HG02610 (cell line): ENCODE results near the gene PDE1C.
"Not testable (repeated sequence)": the region's sequence is repeated elsewhere in the genome, so short reads cannot be mapped to it uniquely, and the experiment has no call there.

ENCODE experiments used
- ATAC-seq: cut with Tn5 transposase; IDR thresholded peaks from one replicate; pipeline ENCODE4 v1.9.1; 2021; ENCODE audit warnings: mild to moderate bottlenecking, moderate library complexity; ENCODE audit not compliant: unreplicated experiment

PDE1C gene

DNA sequence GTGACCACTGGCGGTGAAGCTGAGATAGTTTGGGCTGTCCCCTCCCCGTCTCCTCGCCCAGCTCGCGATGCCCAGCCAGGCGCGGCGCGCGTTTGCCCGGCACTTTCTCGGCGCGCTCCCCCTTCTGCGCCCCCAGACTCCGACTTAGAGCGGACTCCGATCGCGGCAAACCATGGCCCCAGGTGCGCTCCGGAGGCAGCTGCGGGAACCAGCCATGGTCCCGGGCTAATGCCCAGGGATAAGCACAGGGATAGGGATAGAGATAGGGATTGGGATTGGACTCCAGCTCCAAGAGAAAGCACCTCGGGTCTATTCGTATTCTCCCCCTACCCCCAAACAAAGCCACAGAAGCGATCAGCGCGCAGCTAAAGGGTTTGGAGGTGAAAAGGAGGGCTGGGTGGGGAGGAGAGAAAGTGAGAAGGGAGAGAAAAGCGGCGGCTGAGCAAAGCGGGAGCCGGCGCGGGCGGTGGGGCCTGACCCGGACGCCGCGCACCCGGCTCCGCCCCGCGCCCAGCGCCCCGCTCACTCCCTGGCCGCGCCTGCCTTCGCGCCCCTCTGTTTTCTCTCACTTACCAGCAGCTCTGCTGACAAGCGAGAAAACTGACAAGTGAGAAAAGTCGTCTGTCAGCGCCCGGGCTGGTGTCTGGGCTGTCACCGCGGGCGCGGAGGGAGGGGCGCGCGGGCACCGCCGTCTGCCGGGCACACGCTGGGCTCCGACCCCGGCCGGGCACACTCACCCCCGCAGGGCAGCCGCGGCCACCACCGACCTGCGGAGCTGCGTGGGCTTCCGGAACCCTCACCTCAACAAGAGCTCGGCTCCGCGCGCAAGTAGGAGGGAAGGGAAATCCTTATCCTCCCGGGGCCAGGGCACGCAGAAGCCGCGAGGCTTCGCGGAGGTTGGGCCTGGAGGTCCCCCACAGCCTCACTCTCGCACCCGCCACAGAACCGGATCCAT lies at the start of gene PDE1C:
Gene PDE1C, minus strand, starts transcription at position 2 of the 955 bp plus-strand sequence.
- no peak for ATAC-seq

GRCh38 chr7:32119790-32120196 lies 49.6 kb upstream of the PDE1C start:
- no peak for ATAC-seq

- no peak for ATAC-seq
Observed at GRCh38 chr7:32117837-32118236, 47.6 kb upstream of the PDE1C start.

DNA sequence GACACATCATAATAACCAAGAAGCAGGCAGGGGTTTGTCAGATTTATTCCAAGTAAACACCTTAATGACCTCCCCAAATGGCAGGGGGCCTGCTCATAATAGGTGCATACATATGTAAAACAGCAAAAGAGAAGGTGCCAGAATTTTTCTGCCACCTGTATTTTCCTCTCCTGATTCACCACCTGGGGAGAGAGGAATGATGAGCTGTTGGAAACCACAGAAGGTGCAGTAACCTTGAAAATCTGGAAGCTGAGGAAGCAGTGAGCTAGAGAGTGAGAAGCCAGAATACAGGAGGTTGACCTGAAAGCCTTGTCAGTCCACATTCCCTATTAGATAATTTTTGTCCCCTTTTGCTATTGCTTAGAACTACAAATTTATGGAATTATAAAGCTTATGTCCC lies 46.2 kb upstream of the PDE1C start:
- ATAC-seq: no peak

DNA sequence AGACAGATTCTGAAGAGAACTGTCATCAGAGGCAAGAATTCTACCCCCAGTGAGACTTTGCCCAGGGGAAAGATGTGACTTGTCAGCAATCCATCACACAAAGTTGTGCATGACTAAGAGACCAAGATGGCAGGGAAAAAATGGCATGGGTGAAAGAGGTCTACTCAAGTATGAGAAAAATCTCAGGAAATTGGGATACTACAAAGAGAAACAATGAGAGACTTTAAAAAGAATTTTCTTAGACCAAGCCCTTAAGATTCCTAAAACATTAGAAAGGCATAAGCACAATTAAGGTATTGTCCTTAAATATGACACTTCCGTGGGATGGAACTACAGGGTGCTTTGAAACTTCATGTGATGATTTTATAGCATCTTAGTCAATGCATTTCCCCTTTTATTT lies 45.6 kb upstream of the PDE1C start:
- ATAC-seq: no peak

- no peak for ATAC-seq
Observed at GRCh38 chr7:32108651-32109050, 38.4 kb upstream of the PDE1C start.

DNA sequence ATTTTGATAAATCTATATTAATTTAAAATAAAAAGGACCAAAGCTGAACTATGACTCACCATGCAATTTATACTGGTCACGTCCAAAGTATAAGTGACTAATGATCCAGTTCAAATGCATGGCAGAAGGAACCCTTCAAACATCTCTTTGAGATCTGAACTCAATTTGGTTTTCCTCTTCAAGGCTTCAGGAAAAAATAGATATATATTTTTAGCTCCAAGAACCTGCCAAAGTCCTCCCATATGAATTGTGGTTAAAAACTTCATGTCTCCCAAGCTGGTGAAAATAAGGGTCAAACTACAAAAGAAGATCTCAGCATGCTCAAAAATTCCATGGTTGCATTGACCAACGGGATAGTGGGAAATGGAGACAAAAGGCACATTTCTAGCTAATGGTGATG lies 34.6 kb upstream of the PDE1C start:
- no peak for ATAC-seq

DNA sequence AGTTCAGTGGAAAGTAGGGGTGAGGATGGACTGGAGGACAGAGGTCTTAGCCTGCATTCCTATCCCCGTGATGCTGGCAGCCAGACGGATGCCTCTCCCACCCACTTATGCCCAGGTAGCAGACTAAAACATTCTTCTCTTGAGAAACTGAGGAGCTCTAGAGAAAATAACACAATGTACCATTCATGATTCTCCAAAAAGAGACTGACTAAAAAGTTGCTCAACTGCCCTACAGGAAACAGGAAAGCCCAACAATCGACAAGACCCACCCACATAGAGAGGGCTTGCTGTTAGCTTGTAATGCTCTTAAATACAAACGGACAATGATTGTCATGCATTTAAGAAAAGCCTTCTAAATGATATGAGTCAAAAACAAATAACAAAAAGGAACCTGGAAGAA lies 33.2 kb upstream of the PDE1C start:
- no peak for ATAC-seq

DNA sequence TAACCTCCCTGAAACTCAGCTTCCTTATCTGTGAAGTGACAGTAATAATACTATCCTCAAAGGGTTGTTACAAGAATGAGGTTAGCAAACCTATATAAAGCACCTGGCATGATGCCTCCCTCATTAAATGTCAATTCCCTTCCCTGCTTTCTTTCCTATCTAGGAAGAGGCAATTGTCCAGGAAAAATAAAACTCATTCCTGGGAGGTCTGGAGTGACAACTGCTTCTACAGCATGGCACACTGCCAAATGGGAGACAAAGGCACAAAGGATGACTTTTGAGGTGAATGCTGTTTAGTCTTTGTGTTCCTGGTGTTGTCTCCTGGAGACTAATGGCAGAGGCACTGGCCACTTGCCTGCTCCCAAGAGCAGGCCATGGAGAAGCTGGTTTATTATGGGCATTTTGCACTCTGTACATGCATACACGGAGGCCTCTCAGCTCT lies 32.2 kb upstream of the PDE1C start:
- ATAC-seq: no peak

DNA sequence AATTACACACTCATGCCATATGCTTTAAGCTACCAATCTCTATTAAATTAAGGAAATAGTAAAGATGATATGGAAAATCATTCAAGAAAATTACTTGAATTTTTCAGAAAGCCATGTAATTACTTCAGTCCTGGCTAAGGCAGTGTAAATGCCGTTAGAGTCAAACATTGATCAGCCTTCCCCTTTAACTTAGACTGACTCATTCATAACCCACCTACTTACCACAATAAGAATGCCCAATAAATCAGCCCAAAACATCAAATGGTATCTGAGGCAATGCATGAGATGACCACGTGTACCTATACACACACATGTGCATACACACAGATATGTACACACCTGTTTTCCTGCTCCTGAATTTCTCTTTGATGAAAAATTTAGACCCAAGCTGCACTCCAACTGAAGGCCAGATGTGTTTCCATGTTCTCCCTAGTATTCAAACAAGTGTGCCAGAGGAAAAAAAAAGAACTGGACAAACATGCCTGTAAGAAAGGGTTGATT lies 30.2 kb upstream of the PDE1C start:
- no peak for ATAC-seq

GRCh38 chr7:32094516-32094915 lies 24.3 kb upstream of the PDE1C start:
- ATAC-seq: no peak

- ATAC-seq: no peak
Observed at GRCh38 chr7:32093415-32094408, 23.5 kb upstream of the PDE1C start.

DNA sequence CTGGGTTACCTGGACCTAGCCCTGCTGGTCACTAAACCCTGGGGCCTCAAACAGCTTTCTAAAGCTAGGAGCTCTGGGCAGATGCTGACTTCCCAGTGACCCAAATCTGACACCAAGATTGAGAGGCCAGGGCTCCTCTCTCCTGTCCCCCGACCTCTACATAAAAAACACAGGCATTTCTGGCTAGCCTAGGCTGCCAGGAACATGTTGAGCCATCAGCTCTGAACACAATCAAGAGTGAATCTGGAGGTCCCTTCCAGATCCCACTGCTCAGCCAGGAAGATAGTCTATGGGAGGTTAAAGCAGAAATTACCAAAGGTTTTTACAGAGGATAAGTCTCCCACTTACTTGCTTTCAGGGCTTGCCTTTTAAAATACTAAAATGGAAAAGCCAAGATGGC lies 22.1 kb upstream of the PDE1C start:
- no peak for ATAC-seq

DNA sequence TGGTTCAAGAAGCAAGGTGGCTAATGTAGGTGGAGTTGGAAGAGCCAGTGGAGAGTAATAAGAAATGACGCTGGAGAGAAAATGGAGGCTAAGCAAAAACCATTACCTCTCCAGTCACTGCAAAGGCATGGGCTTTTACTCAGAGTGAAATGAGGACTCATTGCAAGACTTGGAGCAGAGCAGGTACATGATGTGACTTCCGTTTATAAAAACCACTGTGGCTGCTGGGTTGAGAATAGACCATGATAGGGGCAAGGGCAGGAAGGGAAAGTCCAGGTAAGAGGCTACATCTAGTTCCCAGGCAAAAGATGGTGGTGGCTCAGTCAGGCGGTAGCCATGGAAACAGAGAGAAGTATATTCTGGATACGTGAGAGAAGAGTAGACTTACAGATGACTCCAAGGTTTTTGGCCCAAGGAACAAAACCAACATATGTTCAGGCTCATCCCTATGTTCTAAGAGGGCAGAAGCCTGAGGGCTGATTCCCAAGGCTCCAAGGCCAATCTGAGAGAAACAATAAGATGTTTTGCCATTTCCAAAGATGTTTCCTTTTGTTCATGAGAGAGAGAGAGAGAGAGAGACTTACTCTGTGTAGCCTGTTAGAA lies 21.5 kb upstream of the PDE1C start:
- no peak for ATAC-seq

DNA sequence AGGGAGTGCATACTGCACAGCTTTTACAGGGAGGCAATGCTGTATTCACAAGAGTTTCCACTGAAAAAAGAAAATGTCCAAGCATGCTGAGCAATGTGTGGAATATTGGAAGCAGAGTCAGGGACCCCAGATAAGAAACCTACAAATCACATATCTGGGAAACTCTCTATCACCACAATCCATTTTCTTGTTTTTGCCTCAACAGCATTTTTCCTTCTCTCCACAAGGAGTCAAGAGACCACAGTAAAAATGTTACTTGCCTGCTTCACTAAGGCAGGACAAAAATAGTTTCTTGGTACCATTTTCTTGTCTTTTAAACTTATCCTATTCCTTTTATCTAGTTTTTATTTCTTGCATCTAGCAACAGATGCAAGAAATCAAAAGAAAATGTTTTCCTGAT lies 19.5 kb upstream of the PDE1C start:
- no peak for ATAC-seq

GRCh38 chr7:32089256-32089655 lies 19.0 kb upstream of the PDE1C start:
- no peak for ATAC-seq

DNA sequence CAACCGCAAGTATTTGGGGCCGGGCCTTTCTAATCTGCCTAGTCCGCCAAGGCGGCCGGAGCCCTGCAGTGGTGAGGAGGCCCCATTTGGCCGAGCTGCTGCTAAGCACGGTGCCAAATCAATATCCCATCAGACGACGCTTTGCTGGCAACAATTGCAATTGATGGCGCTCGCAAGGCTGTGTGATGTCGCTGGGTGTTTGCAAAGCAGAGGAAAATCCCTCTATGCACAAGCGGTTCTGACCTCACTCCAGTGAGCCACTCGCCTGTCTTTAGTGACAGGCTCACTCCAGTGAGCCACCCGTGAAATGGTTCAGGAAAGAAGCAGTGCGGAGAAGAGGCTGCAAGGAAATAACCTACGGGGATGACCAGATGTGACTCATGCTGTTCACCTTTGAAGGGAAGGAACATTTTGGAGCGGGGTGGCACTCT lies 18.3 kb upstream of the PDE1C start:
- ATAC-seq: no peak

DNA sequence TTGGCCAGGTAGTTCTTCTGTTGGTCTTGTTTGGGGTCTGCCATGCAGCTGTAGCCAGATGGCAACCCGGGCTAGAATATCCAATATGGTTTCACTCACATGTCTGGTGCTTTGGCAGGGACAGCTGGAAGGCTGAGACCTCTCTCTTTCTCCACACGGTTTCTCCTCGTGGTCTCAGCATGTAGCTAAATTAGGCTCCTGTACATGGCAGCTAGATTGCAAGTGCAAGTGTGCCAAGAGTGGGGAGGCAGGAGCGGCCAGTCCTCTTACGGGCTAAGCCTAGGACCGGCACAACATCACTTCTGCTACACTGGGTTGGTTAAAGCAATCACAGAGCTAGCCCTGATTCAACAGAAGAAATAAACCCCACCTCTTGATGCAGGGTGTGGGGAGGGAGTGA lies 9.3 kb upstream of the PDE1C start:
- ATAC-seq: no peak

GRCh38 chr7:32078824-32079223 lies 8.6 kb upstream of the PDE1C start:
- no peak for ATAC-seq

DNA sequence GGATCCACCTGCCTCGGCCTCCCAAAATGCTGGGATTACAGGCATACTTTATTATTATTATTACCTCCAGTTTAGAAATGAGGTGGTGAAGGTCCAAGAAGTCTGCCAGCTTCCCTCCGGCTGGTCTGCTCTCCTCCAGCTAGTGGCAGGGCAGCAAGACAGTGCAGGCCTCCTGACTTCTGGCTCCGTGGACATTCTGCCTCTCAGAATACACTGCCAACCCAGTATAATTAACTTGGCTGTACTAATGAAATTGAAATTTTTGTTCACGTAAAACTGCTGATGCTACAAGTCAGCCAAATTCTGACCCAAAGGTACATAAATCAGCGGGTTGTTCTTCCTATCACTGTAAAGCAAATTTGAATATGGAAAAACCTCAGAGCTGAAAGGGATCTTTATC lies 7.6 kb upstream of the PDE1C start:
- ATAC-seq: no peak

DNA sequence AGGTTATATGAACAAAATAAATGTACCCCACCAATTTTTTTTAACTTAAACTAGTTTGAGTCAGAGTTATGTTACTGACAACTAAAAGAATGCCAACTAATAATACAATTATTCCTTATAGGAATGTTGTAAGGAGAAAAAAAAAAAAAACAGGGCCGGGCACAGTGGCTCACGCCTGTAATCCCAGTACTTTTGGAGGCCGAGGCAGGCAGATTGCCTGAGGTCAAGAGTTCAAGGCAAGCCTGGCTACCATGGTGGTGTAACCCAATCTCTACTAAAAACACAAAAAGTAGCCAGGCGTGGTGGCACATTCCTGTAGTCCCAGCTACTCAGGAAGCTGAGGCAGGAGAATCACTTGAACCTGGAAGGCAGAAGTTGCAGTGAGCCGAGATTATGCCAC lies 6.6 kb upstream of the PDE1C start:
- not testable (repeated sequence) for ATAC-seq
